Panc1 (cell line): ENCODE data around the gene CKS1B. TPM values are rescaled to one million over a fixed set of nuclear protein-coding genes. Genes with fewer than 3 reads are reported as not detected.

Source experiments
- ATAC-seq: fragments of 200-7000 bp; cut with Tn5 transposase; 2 replicates; pipeline ENCODE4 v1.9.1; 2020; ENCODE audit warnings: mild to moderate bottlenecking, moderate library complexity
- Bru-seq: library from RNA; stranded (reverse); fragments of 400-500 nt; gene quantifications from one replicate; lab custom pipeline; 2021; lab: Mats Ljungman, UMichigan
- BruChase-seq, 2 experiments: library from RNA; stranded (reverse); fragments of 400-500 nt; gene quantifications; one replicate each; lab custom pipeline; 2021; lab: Mats Ljungman, UMichigan
- BruUV-seq: library from RNA; stranded (reverse); fragments of 400-500 nt; replicated peaks from 2 replicates; lab custom pipeline; 2021; lab: Mats Ljungman, UMichigan
- CTCF ChIA-PET: fragments of 300-600 bp; sonication (Branson Sonifier 250); formaldehyde crosslinking; loops from one replicate; lab custom pipeline; 2022; ENCODE audit warnings: antibody characterized with exemption; lab: Charles Lee
- POLR2A ChIA-PET: fragments of 300-600 bp; sonication (Branson Sonifier 250); formaldehyde crosslinking; loops from one replicate; lab custom pipeline; 2022; ENCODE audit warnings: antibody characterized with exemption; lab: Charles Lee
- DNase-seq: peaks from one replicate; pipeline ENCODE4 v3.0.0-alpha.2; 2010; ENCODE audit warnings: low read depth, low spot score
- H3K27ac ChIP-seq: 2 replicates; pipeline ENCODE4 v1.5.1; 2011; ENCODE audit warnings: mild to moderate bottlenecking, low read length, inconsistent platforms
- H3K27me3 ChIP-seq: fragments of 200-500 bp; sonication (Bioruptor generic); 2 replicates; pipeline ENCODE4 v1.6.0; 2014; ENCODE audit warnings: low read length, inconsistent platforms; ENCODE audit not compliant: control insufficient read depth, insufficient read depth
- H3K36me3 ChIP-seq: fragments of 200-500 bp; sonication (Bioruptor generic); 2 replicates; pipeline ENCODE4 v1.5.1; 2014; ENCODE audit warnings: inconsistent platforms, mild to moderate bottlenecking, low read length, moderate library complexity; ENCODE audit not compliant: control insufficient read depth, insufficient read depth
- H3K4me1 ChIP-seq: 2 replicates; pipeline ENCODE4 v1.5.1; 2011; ENCODE audit warnings: inconsistent platforms, mild to moderate bottlenecking, low read length, moderate library complexity; ENCODE audit not compliant: control insufficient read depth, insufficient read depth
- H3K4me3 ChIP-seq, 2 experiments: 2 replicates each; pipeline ENCODE4 v1.5.1; 2011 to 2012; ENCODE audit warnings: low read depth in 2 of 2, low read length in 2 of 2, mild to moderate bottlenecking in 2 of 2, inconsistent platforms in 1 of 2, moderate library complexity in 1 of 2
- H3K9me3 ChIP-seq: fragments of 200-500 bp; sonication (Bioruptor generic); 2 replicates; pipeline ENCODE4 v1.5.1; 2014; ENCODE audit warnings: low read depth, mild to moderate bottlenecking, inconsistent platforms, low read length, moderate library complexity; ENCODE audit not compliant: control insufficient read depth, insufficient read depth
- POLR2AphosphoS5 ChIP-seq: IDR thresholded peaks from 2 replicates; pipeline ENCODE4 v1.6.1; 2012; ENCODE audit warnings: mild to moderate bottlenecking, low read depth, low read length, moderate library complexity
- SIN3A ChIP-seq: IDR thresholded peaks from 2 replicates; pipeline ENCODE4 v1.6.1; 2012; ENCODE audit warnings: low read depth, mild to moderate bottlenecking, low read length, moderate library complexity, borderline replicate concordance; ENCODE audit not compliant: insufficient read depth
- TCF7L2 ChIP-seq: IDR thresholded peaks from 2 replicates; pipeline ENCODE4 v1.6.1; 2011; ENCODE audit warnings: mild to moderate bottlenecking, low read depth, low read length, inconsistent platforms
- in situ Hi-C: cut with HindIII; loops from 2 replicates; pipeline ENCODE4 v1.10.0; 2016; ENCODE audit warnings: low sequenced_read_pairs, low pct_unique_long_range_greater_than_20kb
- intact Hi-C: fragments of 100-400 bp; cut with micrococcal nuclease; formaldehyde crosslinking; loops from one replicate; pipeline ENCODE4 v1.10.0; 2022; ENCODE audit not compliant: unreplicated experiment
- long read RNA-seq: library from polyadenylated mRNA; unstranded; transcript quantifications from one replicate; pipeline ENCODE4 v2.0.0, GENCODE V29; 2021; ENCODE audit not compliant: unreplicated experiment
- polyA plus RNA-seq: library from polyadenylated mRNA; unstranded; fragments of >200 nt; gene quantifications from one replicate; pipeline ENCODE4 v1.2.1, GENCODE V29; 2012; ENCODE audit warnings: missing spikeins; ENCODE audit not compliant: insufficient read length
- total RNA-seq: library from RNA; stranded (reverse); gene quantifications from one replicate; pipeline ENCODE4 v1.2.1, GENCODE V29; 2021; ENCODE audit not compliant: unreplicated experiment
- TF ChIP-seq, protein P1 (sequence below): fragments of 450-650 bp; IDR thresholded peaks from 2 replicates; pipeline ENCODE4 v1.5.1; 2017; ENCODE audit warnings: mild to moderate bottlenecking
- TF ChIP-seq, protein P2 (sequence below), 2 experiments: IDR thresholded peaks; 2 replicates each; pipeline ENCODE4 v1.6.1; 2011 to 2012; ENCODE audit warnings: low read depth in 2 of 2, control low read depth in 1 of 2, low read length in 1 of 2, mild to moderate bottlenecking in 1 of 2, moderate library complexity in 1 of 2; ENCODE audit not compliant: insufficient read depth in 1 of 2

Gene CKS1B
- 212 TPM for total RNA-seq
- 156 TPM for polyA plus RNA-seq
- Bru-seq, nascent RNA: percentile 98 among the genes with signal in this experiment
- BruChase-seq, experiment 1, labeled RNA remaining after a 2-hour chase: percentile 96 among the genes with signal in this experiment
- BruChase-seq, experiment 2, labeled RNA remaining after a 6-hour chase: percentile 98 among the genes with signal in this experiment
- long read RNA-seq, transcript CKS1B-204 (2 exons, 1,166 nt): minor isoform, 151 of 354 reads
- long read RNA-seq, transcript CKS1B-201 (3 exons, 759 nt): major isoform, 168 of 354 reads
- long read RNA-seq, transcript CKS1B-203 (3 exons, 912 nt): minor isoform, 14 of 354 reads
- long read RNA-seq, partial matches to known transcripts: 0 of 354 reads
- long read RNA-seq, other reads (novel, unspliced or antisense): 20 of 354 reads

DNA sequence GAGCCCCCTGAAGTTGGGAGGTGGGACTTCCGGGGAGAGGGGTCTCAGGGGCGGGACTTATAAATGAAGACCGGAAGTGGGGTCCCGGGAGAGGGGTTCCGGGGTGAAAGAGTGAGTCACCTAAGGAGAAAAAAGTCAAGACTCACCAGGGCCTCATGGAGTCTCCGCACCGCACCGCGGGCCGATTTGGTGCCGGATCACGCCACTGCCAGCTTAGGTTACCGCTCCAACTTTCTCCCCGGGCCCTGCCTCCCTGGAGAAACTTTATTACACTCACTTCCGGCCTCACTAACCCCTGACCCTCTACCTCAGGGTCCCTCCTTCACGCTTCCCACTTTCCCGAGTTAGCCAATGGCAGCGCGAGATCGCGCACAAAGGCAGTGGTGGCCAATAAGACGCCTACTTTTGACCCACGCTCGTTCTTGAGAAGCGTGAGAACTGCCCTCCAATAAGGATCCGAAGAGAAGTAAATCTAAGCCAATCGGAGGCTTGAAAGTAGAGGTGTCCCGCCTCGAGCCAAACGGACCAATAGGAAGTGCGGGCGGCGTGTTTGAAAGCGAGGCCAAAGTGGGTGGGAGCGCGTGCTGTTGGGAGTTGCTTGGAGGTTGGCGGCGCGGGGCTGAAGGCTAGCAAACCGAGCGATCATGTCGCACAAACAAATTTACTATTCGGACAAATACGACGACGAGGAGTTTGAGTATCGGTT lies at the start of gene CKS1B:
CKS1B (plus strand) TSS at position 580 of the 706 bp plus-strand sequence; CDS start at position 645, 65 bp downstream.
- DNase-seq: peak; percentile 99
- in situ Hi-C loops: no loop called here
- peak; percentile 81 for ATAC-seq
- Histone ChIP-seq H3K4me3 (peak within 1 kb of the TSS; percentile 77 to 88), H3K4me1 (peaks cover 44% of the 10 kb centered on the region), H3K9me3 (no peaks in the 10 kb centered on the region), H3K27me3 (no peaks in the 10 kb centered on the region), H3K36me3 (peaks cover 8% of the 10 kb centered on the region), H3K27ac (peak within 1 kb of the TSS; percentile 98)
- TF ChIP-seq, protein P1, sequence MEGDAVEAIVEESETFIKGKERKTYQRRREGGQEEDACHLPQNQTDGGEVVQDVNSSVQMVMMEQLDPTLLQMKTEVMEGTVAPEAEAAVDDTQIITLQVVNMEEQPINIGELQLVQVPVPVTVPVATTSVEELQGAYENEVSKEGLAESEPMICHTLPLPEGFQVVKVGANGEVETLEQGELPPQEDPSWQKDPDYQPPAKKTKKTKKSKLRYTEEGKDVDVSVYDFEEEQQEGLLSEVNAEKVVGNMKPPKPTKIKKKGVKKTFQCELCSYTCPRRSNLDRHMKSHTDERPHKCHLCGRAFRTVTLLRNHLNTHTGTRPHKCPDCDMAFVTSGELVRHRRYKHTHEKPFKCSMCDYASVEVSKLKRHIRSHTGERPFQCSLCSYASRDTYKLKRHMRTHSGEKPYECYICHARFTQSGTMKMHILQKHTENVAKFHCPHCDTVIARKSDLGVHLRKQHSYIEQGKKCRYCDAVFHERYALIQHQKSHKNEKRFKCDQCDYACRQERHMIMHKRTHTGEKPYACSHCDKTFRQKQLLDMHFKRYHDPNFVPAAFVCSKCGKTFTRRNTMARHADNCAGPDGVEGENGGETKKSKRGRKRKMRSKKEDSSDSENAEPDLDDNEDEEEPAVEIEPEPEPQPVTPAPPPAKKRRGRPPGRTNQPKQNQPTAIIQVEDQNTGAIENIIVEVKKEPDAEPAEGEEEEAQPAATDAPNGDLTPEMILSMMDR: no peak
- TF ChIP-seq TCF7L2 (peak; percentile 100), SIN3A (peak; percentile 76), POLR2AphosphoS5 (peak; percentile 79; the same call in 1 of the 2 replicates)
- TF ChIP-seq, protein P2, sequence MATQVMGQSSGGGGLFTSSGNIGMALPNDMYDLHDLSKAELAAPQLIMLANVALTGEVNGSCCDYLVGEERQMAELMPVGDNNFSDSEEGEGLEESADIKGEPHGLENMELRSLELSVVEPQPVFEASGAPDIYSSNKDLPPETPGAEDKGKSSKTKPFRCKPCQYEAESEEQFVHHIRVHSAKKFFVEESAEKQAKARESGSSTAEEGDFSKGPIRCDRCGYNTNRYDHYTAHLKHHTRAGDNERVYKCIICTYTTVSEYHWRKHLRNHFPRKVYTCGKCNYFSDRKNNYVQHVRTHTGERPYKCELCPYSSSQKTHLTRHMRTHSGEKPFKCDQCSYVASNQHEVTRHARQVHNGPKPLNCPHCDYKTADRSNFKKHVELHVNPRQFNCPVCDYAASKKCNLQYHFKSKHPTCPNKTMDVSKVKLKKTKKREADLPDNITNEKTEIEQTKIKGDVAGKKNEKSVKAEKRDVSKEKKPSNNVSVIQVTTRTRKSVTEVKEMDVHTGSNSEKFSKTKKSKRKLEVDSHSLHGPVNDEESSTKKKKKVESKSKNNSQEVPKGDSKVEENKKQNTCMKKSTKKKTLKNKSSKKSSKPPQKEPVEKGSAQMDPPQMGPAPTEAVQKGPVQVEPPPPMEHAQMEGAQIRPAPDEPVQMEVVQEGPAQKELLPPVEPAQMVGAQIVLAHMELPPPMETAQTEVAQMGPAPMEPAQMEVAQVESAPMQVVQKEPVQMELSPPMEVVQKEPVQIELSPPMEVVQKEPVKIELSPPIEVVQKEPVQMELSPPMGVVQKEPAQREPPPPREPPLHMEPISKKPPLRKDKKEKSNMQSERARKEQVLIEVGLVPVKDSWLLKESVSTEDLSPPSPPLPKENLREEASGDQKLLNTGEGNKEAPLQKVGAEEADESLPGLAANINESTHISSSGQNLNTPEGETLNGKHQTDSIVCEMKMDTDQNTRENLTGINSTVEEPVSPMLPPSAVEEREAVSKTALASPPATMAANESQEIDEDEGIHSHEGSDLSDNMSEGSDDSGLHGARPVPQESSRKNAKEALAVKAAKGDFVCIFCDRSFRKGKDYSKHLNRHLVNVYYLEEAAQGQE (IDR thresholded peaks at IDR 0.05; ENCODE audit: insufficient read depth in 1 of 2, low read depth in 2 of 2, low read length in 1 of 2): no peak
- no TSS peak for BruUV-seq
- CTCF ChIA-PET: interaction anchor here (0.7 to 1.0 kb wide), 4 partner anchors 18 to 43 kb away, joined by 3 to 17 read pairs (median 3); no protein-coding TSS in a partner anchor
- intact Hi-C loops: no loop called here
- POLR2A ChIA-PET: interaction anchor here (0.5 to 1.2 kb wide), 6 partner anchors 8 to 702 kb away, joined by 3 to 15 read pairs (median 5); partner anchors contain the start of genes FLAD1 and PBXIP1

DNA sequence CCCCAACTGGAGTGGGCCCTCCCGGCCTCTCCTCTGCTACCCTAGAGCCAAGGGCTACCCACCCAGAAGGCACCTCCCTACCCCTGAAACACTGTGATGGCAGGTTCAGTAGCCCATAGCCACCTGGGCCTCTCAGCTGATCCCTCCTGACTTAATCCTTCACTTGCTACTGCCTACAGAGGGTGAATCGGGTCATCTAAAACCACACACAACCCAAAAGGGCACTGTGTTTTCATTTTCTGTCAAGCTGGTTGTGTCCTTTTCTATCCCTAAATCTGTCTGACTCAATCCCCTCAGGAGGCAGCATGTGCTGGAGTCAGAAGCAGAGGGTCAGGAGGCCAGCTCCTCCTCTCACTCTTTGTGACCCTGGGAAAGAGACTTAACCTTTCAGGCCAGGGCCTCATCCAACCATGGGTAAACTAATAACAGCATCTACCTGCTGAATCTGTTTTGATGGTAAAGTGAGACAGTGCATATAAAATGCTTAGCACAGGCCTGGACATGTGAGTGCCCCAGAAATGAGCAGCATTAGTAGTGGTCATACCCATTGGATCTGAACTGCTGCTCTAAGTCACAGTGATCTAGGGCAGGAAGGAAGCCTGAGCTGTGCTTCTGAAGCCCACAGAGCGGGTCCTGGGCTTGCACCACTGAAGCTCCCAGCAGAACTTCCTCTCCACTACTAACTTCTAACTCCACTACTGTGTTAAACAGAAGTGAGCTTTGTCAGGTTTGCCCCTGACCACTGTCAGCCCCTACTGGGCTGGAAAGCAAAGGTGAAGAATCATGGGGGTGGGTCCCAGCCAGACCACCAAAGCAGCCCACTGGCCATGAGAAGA lies 48.9 kb upstream of the CKS1B start:
- TF ChIP-seq SIN3A: no peak
- TF ChIP-seq, protein P2 (IDR thresholded peaks at IDR 0.05; ENCODE audit: insufficient read depth in 1 of 2, low read depth in 2 of 2, low read length in 1 of 2): no peak
- TF ChIP-seq POLR2AphosphoS5: no peak
- TF ChIP-seq TCF7L2: no peak
- TF ChIP-seq, protein P1: no peak
- no peak for DNase-seq
- POLR2A ChIA-PET: no interaction called here
- in situ Hi-C loops (no loop called here), intact Hi-C loops (no loop called here)
- Histone ChIP-seq H3K27me3 (no peaks in the 10 kb centered on the region), H3K9me3 (no peaks in the 10 kb centered on the region), H3K27ac (no peak overlapping the region), H3K4me1 (no peaks in the 10 kb centered on the region), H3K4me3 (no peak overlapping the region), H3K36me3 (no peaks in the 10 kb centered on the region)
- BruUV-seq: no TSS peak
- ATAC-seq: no peak
- CTCF ChIA-PET: no interaction called here
